HG02610 (cell line): ENCODE results near the gene SBK2.
"Not testable (repeated sequence)": the region's sequence is repeated elsewhere in the genome, so short reads cannot be mapped to it uniquely, and the experiment has no call there.

Experiments
- ATAC-seq: cut with Tn5 transposase; IDR thresholded peaks from one replicate; pipeline ENCODE4 v1.9.1; 2021; ENCODE audit warnings: mild to moderate bottlenecking, moderate library complexity; ENCODE audit not compliant: unreplicated experiment

SBK2 gene

GRCh38 chr19:55502197-55502952 is 34.6 kb downstream of the SBK2 start:
- ATAC-seq = no peak

- ATAC-seq = no peak
Observed at GRCh38 chr19:55500368-55500952, 36.5 kb downstream of the SBK2 start.

- ATAC-seq = no peak
Observed at GRCh38 chr19:55498246-55498840, 38.6 kb downstream of the SBK2 start.

GRCh38 chr19:55497763-55498162 is 39.2 kb downstream of the SBK2 start:
- ATAC-seq = no peak

- not testable (repeated sequence) for ATAC-seq
Observed at GRCh38 chr19:55496820-55497219, 40.1 kb downstream of the SBK2 start.

- no peak for ATAC-seq
Observed at GRCh38 chr19:55495646-55496349, 41.1 kb downstream of the SBK2 start.

GRCh38 chr19:55494172-55494761 is 42.7 kb downstream of the SBK2 start:
- ATAC-seq = no peak

GRCh38 chr19:55493645-55494171 is 43.2 kb downstream of the SBK2 start:
- no peak for ATAC-seq

- no peak for ATAC-seq
Observed at GRCh38 chr19:55493052-55493644, 43.8 kb downstream of the SBK2 start.

- ATAC-seq = no peak
Observed at GRCh38 chr19:55492362-55492944, 44.5 kb downstream of the SBK2 start.

GRCh38 chr19:55491546-55492360 is 45.2 kb downstream of the SBK2 start:
- no peak for ATAC-seq

- ATAC-seq = no peak
Observed at GRCh38 chr19:55490478-55491432, 46.2 kb downstream of the SBK2 start.

- ATAC-seq = no peak
Observed at GRCh38 chr19:55489711-55490477, 47.0 kb downstream of the SBK2 start.

GRCh38 chr19:55488986-55489710 is 47.8 kb downstream of the SBK2 start:
- ATAC-seq = no peak

- ATAC-seq = no peak
Observed at GRCh38 chr19:55487924-55488687, 48.8 kb downstream of the SBK2 start, which contains the start of gene SSC5D. TSS of gene SSC5D (plus strand) at chr19:55488436. CDS start at chr19:55488590, 154 bp downstream.
